Mesenchymal stem cell (in vitro differentiated cells and primary cell): ENCODE results near the gene ECSCR.
A peak's percentile ranks its signal among the peaks of the same experiment; 100 is the strongest.
"Not testable (repeated sequence)": the region's sequence is repeated elsewhere in the genome, so short reads cannot be mapped to it uniquely, and the experiment has no call there.

ENCODE experiments used
- DNase-seq: peaks from one replicate; pipeline ENCODE4 v3.0.0-alpha.2; 2013
- H2AFZ ChIP-seq: one replicate; pipeline ENCODE4 v1.6.1; 2013; ENCODE audit warnings: low read depth, mild to moderate bottlenecking, control low read depth, inconsistent platforms, low read length, moderate library complexity
- H2AK5ac ChIP-seq: 2 replicates; pipeline ENCODE4 v1.6.1; 2013; ENCODE audit warnings: low read length, moderate library complexity, mild to moderate bottlenecking, inconsistent platforms; ENCODE audit not compliant: severe bottlenecking
- H2BK120ac ChIP-seq: one replicate; pipeline ENCODE4 v1.6.1; 2013; ENCODE audit warnings: low read depth, mild to moderate bottlenecking, inconsistent platforms, low read length, moderate library complexity
- H2BK12ac ChIP-seq, 2 experiments: one replicate each; pipeline ENCODE4 v1.6.1; 2013; ENCODE audit warnings: inconsistent platforms in 2 of 2, low read length in 2 of 2, mild to moderate bottlenecking in 2 of 2, moderate library complexity in 2 of 2, control low read depth in 1 of 2
- H2BK15ac ChIP-seq: one replicate; pipeline ENCODE4 v1.6.1; 2013; ENCODE audit warnings: mild to moderate bottlenecking, low read depth, inconsistent platforms; ENCODE audit not compliant: poor library complexity, severe bottlenecking
- H2BK5ac ChIP-seq: 2 replicates; pipeline ENCODE4 v1.6.1; 2013; ENCODE audit warnings: low read depth, mild to moderate bottlenecking, low read length, control low read depth, inconsistent platforms; ENCODE audit not compliant: poor library complexity, severe bottlenecking
- H3K14ac ChIP-seq, 2 experiments: one replicate each; pipeline ENCODE4 v1.6.1; 2013; ENCODE audit warnings: inconsistent platforms in 2 of 2, low read length in 2 of 2, control low read depth in 1 of 2, mild to moderate bottlenecking in 1 of 2, moderate library complexity in 1 of 2
- H3K18ac ChIP-seq, 2 experiments: one replicate each; pipeline ENCODE4 v1.6.1; 2013; ENCODE audit warnings: inconsistent platforms in 2 of 2, low read length in 2 of 2, control low read depth in 1 of 2, low read depth in 1 of 2, mild to moderate bottlenecking in 1 of 2
- H3K23ac ChIP-seq, 2 experiments: one replicate each; pipeline ENCODE4 v1.6.1; 2013; ENCODE audit warnings: inconsistent platforms in 2 of 2, low read length in 2 of 2, mild to moderate bottlenecking in 2 of 2, moderate library complexity in 2 of 2, control low read depth in 1 of 2
- H3K27ac ChIP-seq: 2 replicates; pipeline ENCODE4 v1.5.1; 2013; ENCODE audit warnings: mild to moderate bottlenecking, moderate library complexity, low read length, control low read depth, inconsistent platforms; ENCODE audit not compliant: poor library complexity, severe bottlenecking
- H3K27me3 ChIP-seq, 2 experiments: 2 replicates each; pipeline versions ENCODE4 v1.6.1 to v1.7.0; 2013; ENCODE audit warnings: low read length in 2 of 2, mild to moderate bottlenecking in 2 of 2, moderate library complexity in 2 of 2, control low read depth in 1 of 2, inconsistent platforms in 1 of 2; ENCODE audit not compliant: control insufficient read depth in 1 of 2, insufficient read depth in 1 of 2
- H3K36me3 ChIP-seq, 2 experiments: 2 replicates each; pipeline versions ENCODE4 v1.6.1 to v1.7.0; 2013; ENCODE audit warnings: low read length in 2 of 2, control low read depth in 1 of 2, inconsistent platforms in 1 of 2, low read depth in 1 of 2, mild to moderate bottlenecking in 1 of 2; ENCODE audit not compliant: insufficient read depth in 2 of 2, control insufficient read depth in 1 of 2
- H3K4ac ChIP-seq, 2 experiments: one replicate each; pipeline ENCODE4 v1.6.1; 2013; ENCODE audit warnings: inconsistent platforms in 2 of 2, low read length in 2 of 2, mild to moderate bottlenecking in 2 of 2, moderate library complexity in 2 of 2, control low read depth in 1 of 2, low read depth in 1 of 2
- H3K4me1 ChIP-seq: 2 replicates; pipeline ENCODE4 v1.6.1; 2013; ENCODE audit warnings: low read depth, low read length, control low read depth; ENCODE audit not compliant: control insufficient read depth, insufficient read depth
- H3K4me2 ChIP-seq: 2 replicates; pipeline ENCODE4 v1.6.1; 2013; ENCODE audit warnings: low read length, mild to moderate bottlenecking, inconsistent platforms; ENCODE audit not compliant: poor library complexity, severe bottlenecking
- H3K4me3 ChIP-seq, 2 experiments: 2 replicates each; pipeline versions ENCODE4 v1.5.1 to v1.7.0; 2013; ENCODE audit warnings: low read length in 2 of 2, mild to moderate bottlenecking in 2 of 2, control low read depth in 1 of 2, low read depth in 1 of 2; ENCODE audit not compliant: insufficient read depth in 1 of 2
- H3K79me1 ChIP-seq: replicated peaks from 2 replicates; pipeline ENCODE4 v1.6.1; 2013; ENCODE audit warnings: mild to moderate bottlenecking, control low read depth, low read length, inconsistent platforms; ENCODE audit not compliant: poor library complexity, severe bottlenecking
- H3K9ac ChIP-seq: 2 replicates; pipeline ENCODE4 v1.7.0; 2013; ENCODE audit warnings: mild to moderate bottlenecking, low read length, moderate library complexity
- H3K9me3 ChIP-seq: 2 replicates; pipeline ENCODE4 v1.7.0; 2013; ENCODE audit warnings: mild to moderate bottlenecking, low read length; ENCODE audit not compliant: control insufficient read depth
- H4K8ac ChIP-seq: one replicate; pipeline ENCODE4 v1.6.1; 2013; ENCODE audit warnings: inconsistent platforms, mild to moderate bottlenecking, low read length, moderate library complexity
- H4K91ac ChIP-seq: one replicate; pipeline ENCODE4 v1.6.1; 2013; ENCODE audit warnings: mild to moderate bottlenecking, low read length, inconsistent platforms
- WGBS: methylation state at CpG from one replicate; pipeline ENCODE4 v1.1.7; 2013; ENCODE audit warnings: mixed read lengths; 5-methylcytosine and 5-hydroxymethylcytosine counted together

ECSCR gene

DNA sequence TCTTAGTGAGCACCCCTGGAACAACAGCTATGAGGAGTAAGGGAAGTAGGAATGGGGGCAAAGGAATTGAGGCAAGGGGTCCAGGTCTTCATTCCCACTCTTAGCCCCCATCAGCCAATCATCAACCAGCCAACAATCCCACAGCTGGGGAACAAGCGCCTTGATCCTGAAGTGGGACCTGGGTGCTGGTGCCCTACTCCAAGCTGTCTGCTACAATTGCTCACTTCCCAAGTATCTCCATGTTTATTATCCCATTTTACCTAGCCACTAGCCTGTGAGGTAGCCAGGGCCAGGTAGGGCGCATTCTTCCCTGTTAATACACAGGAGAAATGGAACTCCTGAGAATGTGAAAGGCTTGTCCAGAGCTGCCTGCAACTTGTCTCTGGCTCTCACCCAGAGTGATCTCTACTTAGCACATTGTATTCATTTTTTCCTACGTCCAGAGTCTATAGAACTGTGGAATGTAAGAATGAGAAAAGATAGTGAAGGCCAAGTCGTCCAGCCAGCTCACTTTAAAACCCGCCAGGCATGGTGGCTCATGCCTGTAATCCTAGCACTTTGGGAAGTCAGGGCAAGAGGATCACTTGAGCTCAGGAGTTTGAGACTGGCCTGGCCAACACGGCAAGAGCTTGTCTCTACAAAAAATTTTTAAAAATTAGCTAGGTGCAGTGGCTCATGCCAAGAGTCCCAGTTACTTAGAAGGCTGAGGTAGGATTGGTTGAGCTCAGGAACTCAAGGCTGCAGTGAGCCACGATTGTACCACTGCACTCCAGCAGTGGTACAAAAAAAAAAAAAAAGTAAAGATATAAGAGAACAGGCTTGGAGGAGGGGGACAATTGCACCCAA lies 17.0 kb downstream of the ECSCR start:
- Histone ChIP-seq H2BK120ac (no peak overlapping the region), H3K9me3 (no peaks in the 10 kb centered on the region), H2BK12ac (peak overlapping the region in 1 of 2 experiments; percentile 42), H2AK5ac (no peak overlapping the region), H3K79me1 (no peaks in the 10 kb centered on the region), H3K36me3 (no peaks in the 10 kb centered on the region), H2AFZ (no peak overlapping the region), H4K91ac (no peak overlapping the region), H3K27ac (no peak overlapping the region), H3K4ac (peak overlapping the region in 1 of 2 experiments; percentile 64), H3K4me2 (no peak overlapping the region), H2BK5ac (no peak overlapping the region), H3K4me3 (no peak overlapping the region), H3K14ac (no peak overlapping the region), H3K27me3 (no peaks in the 10 kb centered on the region), H4K8ac (no peak overlapping the region), H3K4me1 (peaks cover 2% of the 10 kb centered on the region), H3K18ac (peak overlapping the region in 1 of 2 experiments; percentile 76), H2BK15ac (no peak overlapping the region), H3K9ac (no peak overlapping the region), H3K23ac (no peak overlapping the region)
- WGBS = 60% methylated on average over 6 of the region's 7 CpGs
- peak; percentile 69 for DNase-seq

GRCh38 chr5:139443831-139444453 lies 18.6 kb downstream of the ECSCR start:
- WGBS = 43% methylated on average over 3 of the region's 4 CpGs
- Histone ChIP-seq H3K27ac (no peak overlapping the region), H3K36me3 (no peaks in the 10 kb centered on the region), H3K23ac (no peak overlapping the region), H3K9me3 (no peaks in the 10 kb centered on the region), H2AK5ac (no peak overlapping the region), H3K4me2 (no peak overlapping the region), H3K9ac (no peak overlapping the region), H3K4me1 (peaks cover 6% of the 10 kb centered on the region), H4K91ac (no peak overlapping the region), H2BK12ac (no peak overlapping the region), H3K18ac (no peak overlapping the region), H2AFZ (no peak overlapping the region), H2BK15ac (no peak overlapping the region), H3K79me1 (no peaks in the 10 kb centered on the region), H3K14ac (no peak overlapping the region), H4K8ac (no peak overlapping the region), H3K27me3 (no peaks in the 10 kb centered on the region), H3K4me3 (no peak overlapping the region), H2BK120ac (no peak overlapping the region), H3K4ac (no peak overlapping the region), H2BK5ac (no peak overlapping the region)
- peak; percentile 79 for DNase-seq

DNA sequence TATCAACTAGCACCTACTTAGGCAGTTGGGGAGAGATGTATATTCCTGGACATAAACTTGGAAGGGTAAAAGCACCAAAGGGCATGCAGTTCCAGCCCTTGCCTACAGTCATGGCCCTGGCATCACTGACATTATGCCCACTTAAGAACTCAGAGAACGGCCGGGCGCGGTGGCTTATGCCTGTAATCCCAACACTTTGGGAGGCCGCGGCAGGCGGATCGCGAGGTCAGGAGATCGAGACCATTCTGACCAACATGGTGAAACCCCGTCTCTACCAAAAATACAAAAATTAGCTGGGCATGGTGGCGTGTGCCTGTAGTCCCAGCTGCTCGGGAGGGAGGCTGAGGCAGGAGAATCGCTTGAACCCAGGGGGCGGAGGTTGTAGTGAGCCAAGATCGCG lies 22.1 kb downstream of the ECSCR start:
- not testable (repeated sequence) for H3K4me2 ChIP-seq, H2AFZ ChIP-seq, H3K23ac ChIP-seq, H2BK12ac ChIP-seq, H3K36me3 ChIP-seq, H4K8ac ChIP-seq, H3K27ac ChIP-seq, H3K9ac ChIP-seq, H2BK15ac ChIP-seq, H3K79me1 ChIP-seq, H3K9me3 ChIP-seq, H4K91ac ChIP-seq, H3K27me3 ChIP-seq, H3K18ac ChIP-seq, H2BK120ac ChIP-seq, H3K4me3 ChIP-seq, H3K14ac ChIP-seq, H2BK5ac ChIP-seq, DNase-seq, H3K4ac ChIP-seq, H2AK5ac ChIP-seq
- WGBS = 96% methylated on average over 15 of the region's 17 CpGs
- peaks cover 19% of the 10 kb centered on the region for H3K4me1 ChIP-seq
